SU-DHL-6 (cell line): ENCODE measurements around the gene HAAO.

ENCODE experiments used
- CTCF ChIP-seq: fragments of 200-600 bp; sonication (generic); IDR thresholded peaks from one replicate; pipeline ENCODE4 v1.5.1; 2017; ENCODE audit warnings: antibody characterized with exemption, mild to moderate bottlenecking, low read length, moderate library complexity; ENCODE audit not compliant: insufficient read depth, poor library complexity, severe bottlenecking
- EZH2phosphoT487 ChIP-seq: fragments of 200-600 bp; sonication (generic), shearing (Covaris generic); conservative IDR thresholded peaks from 2 replicates; pipeline ENCODE4 v1.6.1; 2018; ENCODE audit warnings: mild to moderate bottlenecking, antibody characterized with exemption, low read length, moderate library complexity, mixed read lengths

DNA sequence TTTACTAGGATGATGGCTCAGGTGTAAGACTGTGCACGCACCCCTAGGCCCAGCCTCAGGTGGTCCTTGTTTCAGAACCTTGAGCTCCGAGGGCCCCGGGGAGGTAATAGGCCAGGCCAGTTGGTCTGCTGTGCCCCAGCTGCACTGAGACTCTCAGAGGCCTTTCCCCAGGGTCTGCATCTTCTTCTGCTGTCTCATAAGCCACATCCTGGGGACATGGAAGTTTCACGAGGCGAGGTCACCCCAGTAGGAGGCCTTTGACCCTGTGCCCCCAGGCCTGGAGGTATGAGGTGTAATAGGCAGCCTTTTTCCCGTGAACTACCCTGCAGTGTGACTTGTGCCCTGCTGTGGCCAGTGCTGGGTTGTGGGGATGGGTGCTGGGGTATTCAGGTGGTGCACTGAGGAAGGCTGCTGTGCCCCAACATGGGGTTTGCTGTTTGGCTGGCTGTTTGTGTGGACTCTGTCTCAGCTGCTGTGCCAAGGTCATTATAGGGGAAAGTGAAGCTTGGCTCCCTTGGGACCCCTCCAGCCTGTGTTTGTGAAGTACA is 35.3 kb downstream of the HAAO start:
- no peak for TF ChIP-seq CTCF
- TF ChIP-seq EZH2phosphoT487 = no peak
